HCT116 (cell line): ENCODE measurements around the gene LMO2. TPM values are rescaled to one million over a fixed set of nuclear protein-coding genes. Genes with fewer than 3 reads are reported as not detected.

ENCODE experiments used
- ATAC-seq: fragments of 200-7000 bp; cut with Tn5 transposase; 2 replicates; pipeline ENCODE4 v1.9.1; 2020; ENCODE audit warnings: mild to moderate bottlenecking, moderate library complexity
- BruUV-seq: library from RNA; stranded (reverse); fragments of 400-500 nt; replicated peaks from 2 replicates; lab custom pipeline; 2021; lab: Mats Ljungman, UMichigan
- CTCF ChIA-PET: fragments of 300-600 bp; sonication (Branson Sonifier 250); formaldehyde crosslinking; loops from one replicate; lab custom pipeline; 2021; ENCODE audit warnings: antibody characterized with exemption; lab: Charles Lee
- POLR2A ChIA-PET: fragments of 300-600, 350-600 bp; sonication (Branson Sonifier 250); formaldehyde crosslinking; loops from one replicate; lab custom pipeline; 2021; ENCODE audit warnings: antibody characterized with exemption; lab: Charles Lee
- RAD21 ChIA-PET, 2 experiments: fragments of 300-600 bp; sonication (Branson Sonifier 250); formaldehyde crosslinking; loops; one replicate each; lab custom pipeline; 2023; ENCODE audit warnings: low total read pairs in 2 of 2; ENCODE audit not compliant: uncharacterized antibody in 2 of 2, unreplicated experiment in 2 of 2, low non-redundant PET in 1 of 2; lab: Charles Lee
- DNase-seq: peaks from one replicate; pipeline ENCODE4 v3.0.0-alpha.2; 2010; ENCODE audit warnings: low read depth, low spot score
- H2AFZ ChIP-seq: fragments of 200-600 bp; shearing (Covaris generic), sonication (generic); 2 replicates; pipeline ENCODE4 v1.6.1; 2017; ENCODE audit warnings: low read depth, mixed run types, mixed read lengths, antibody characterized with exemption, low read length; ENCODE audit not compliant: poor library complexity, severe bottlenecking
- H3K27ac ChIP-seq: 2 replicates; pipeline ENCODE4 v1.5.1; 2012; ENCODE audit warnings: low read depth, low read length
- H3K27me3 ChIP-seq: fragments of 200-600 bp; sonication (generic); 2 replicates; pipeline ENCODE4 v1.6.1; 2016; ENCODE audit warnings: mixed run types, low read length, mixed read lengths; ENCODE audit not compliant: insufficient read depth
- H3K36me3 ChIP-seq, 2 experiments: fragments of 200-500 bp in 1 of 2; fragments of 200-600 bp in 1 of 2; sonication (Bioruptor generic) in 1 of 2; sonication (generic) in 1 of 2; 2 replicates each; pipeline versions ENCODE4 v1.5.1 to v1.6.1; 2014 to 2016; ENCODE audit warnings: low read length in 2 of 2, inconsistent platforms in 1 of 2, mixed read lengths in 1 of 2, mixed run types in 1 of 2; ENCODE audit not compliant: insufficient read depth in 2 of 2, control insufficient read depth in 1 of 2
- H3K4me1 ChIP-seq, 2 experiments: fragments of 200-600 bp in 1 of 2; sonication (generic) in 1 of 2; 2 replicates each; pipeline versions ENCODE4 v1.5.1 to v1.6.1; 2012 to 2017; ENCODE audit warnings: low read length in 2 of 2, inconsistent platforms in 1 of 2, mild to moderate bottlenecking in 1 of 2, mixed read lengths in 1 of 2, mixed run types in 1 of 2, moderate library complexity in 1 of 2; ENCODE audit not compliant: insufficient read depth in 2 of 2, control insufficient read depth in 1 of 2
- H3K4me2 ChIP-seq: fragments of 200-600 bp; sonication (generic); 2 replicates; pipeline ENCODE4 v1.6.1; 2017; ENCODE audit warnings: mixed run types, low read length, mixed read lengths
- H3K4me3 ChIP-seq, 2 experiments: fragments of 200-600 bp in 1 of 2; sonication (generic) in 1 of 2; replicated peaks in 1 of 2; 2 replicates each; pipeline ENCODE4 v1.5.1; 2011 to 2016; ENCODE audit warnings: low read length in 2 of 2, control low read depth in 1 of 2, low read depth in 1 of 2, mild to moderate bottlenecking in 1 of 2, mixed read lengths in 1 of 2, mixed run types in 1 of 2
- H3K79me2 ChIP-seq: fragments of 200-600 bp; sonication (generic); 2 replicates; pipeline ENCODE4 v1.6.1; 2017; ENCODE audit warnings: mild to moderate bottlenecking, mixed run types, low read length, moderate library complexity, mixed read lengths; ENCODE audit not compliant: insufficient read depth
- H3K9ac ChIP-seq: fragments of 200-600 bp; sonication (generic); 2 replicates; pipeline ENCODE4 v1.6.1; 2016; ENCODE audit warnings: low read length, mixed read lengths
- H3K9me2 ChIP-seq: fragments of 200-600 bp; sonication (generic), shearing (Covaris generic); 2 replicates; pipeline ENCODE4 v1.6.1; 2017; ENCODE audit warnings: mixed run types, mild to moderate bottlenecking, moderate library complexity; ENCODE audit not compliant: insufficient read depth
- H3K9me3 ChIP-seq, 2 experiments: fragments of 200-500 bp in 1 of 2; fragments of 200-600 bp in 1 of 2; sonication (Bioruptor generic) in 1 of 2; sonication (generic) in 1 of 2; 2 replicates each; pipeline ENCODE4 v1.6.1; 2014 to 2017; ENCODE audit warnings: low read length in 2 of 2, mixed read lengths in 2 of 2, inconsistent platforms in 1 of 2, low read depth in 1 of 2, mild to moderate bottlenecking in 1 of 2, mixed run types in 1 of 2, moderate library complexity in 1 of 2; ENCODE audit not compliant: control insufficient read depth in 1 of 2, insufficient read depth in 1 of 2
- H4K20me1 ChIP-seq: fragments of 200-600 bp; sonication (generic), shearing (Covaris generic); 2 replicates; pipeline ENCODE4 v1.6.1; 2017; ENCODE audit warnings: mixed run types, mild to moderate bottlenecking, moderate library complexity; ENCODE audit not compliant: insufficient read depth
- FOSL1 ChIP-seq: IDR thresholded peaks from 2 replicates; pipeline ENCODE4 v1.6.1; 2012; ENCODE audit warnings: low read depth
- POLR2AphosphoS5 ChIP-seq: IDR thresholded peaks from 2 replicates; pipeline ENCODE4 v1.6.1; 2011; ENCODE audit warnings: mild to moderate bottlenecking, low read depth, low read length, moderate library complexity
- SIN3A ChIP-seq: IDR thresholded peaks from 2 replicates; pipeline ENCODE4 v1.6.1; 2012; ENCODE audit warnings: low read depth
- TCF7L2 ChIP-seq: IDR thresholded peaks from 2 replicates; pipeline ENCODE4 v1.7.0; 2011; ENCODE audit warnings: borderline replicate concordance, inconsistent platforms; ENCODE audit not compliant: insufficient read depth, insufficient read length; ENCODE audit errors: extremely low read depth
- intact Hi-C: fragments of 100-400 bp; cut with micrococcal nuclease; formaldehyde crosslinking; loops from 2 replicates; pipeline ENCODE4 v1.10.0; 2022
- total RNA-seq: library from RNA; stranded (reverse); gene quantifications from one replicate; pipeline ENCODE4 v1.2.1, GENCODE V29; 2021; ENCODE audit not compliant: unreplicated experiment

The LMO2 gene
- total RNA-seq, 1 experiment from 2014 or later, result 2.8 TPM

GRCh38 chr11:33869481-33870422 is 22.1 kb downstream of the LMO2 start:
- H3K4me2 ChIP-seq, result peak overlapping the region; percentile 84
- TF ChIP-seq POLR2AphosphoS5 (no peak), TCF7L2 (peak; percentile 22)
- no peak overlapping the region; the same call in 1 of the 2 replicates for H3K27ac ChIP-seq
- RAD21 ChIA-PET, result no interaction called here
- 0 out of 2 replicates have a peak, but pooled peaks cover 11% of the 10 kb centered on the region for H3K27me3 ChIP-seq
- peaks cover 2 to 4% of the 10 kb centered on the region in 2 experiments; a peak in 2 of 4 replicates for H3K4me1 ChIP-seq
- H3K9ac ChIP-seq, result peak overlapping the region; percentile 17; the same call in 1 of the 2 replicates
- no peaks in the 10 kb centered on the region for H3K36me3 ChIP-seq
- no peaks in the 10 kb centered on the region for H4K20me1 ChIP-seq
- BruUV-seq, result no TSS peak
- H3K9me3 ChIP-seq, result no peaks in the 10 kb centered on the region
- CTCF ChIA-PET, result interaction anchor here (1.1 kb wide), 1 partner anchor 119 kb away, joined by 4 read pairs; no protein-coding TSS in a partner anchor
- no peak overlapping the region for H2AFZ ChIP-seq
- POLR2A ChIA-PET, result interaction anchor here (0.6 kb wide), 1 partner anchor 102 kb away, joined by 3 read pairs; no protein-coding TSS in a partner anchor
- DNase-seq, result no peak
- no peaks in the 10 kb centered on the region for H3K79me2 ChIP-seq
- intact Hi-C loops, result no loop called here
- H3K9me2 ChIP-seq, result no peaks in the 10 kb centered on the region
- peak overlapping the region; percentile 50 to 61 for H3K4me3 ChIP-seq
- ATAC-seq, result peak; percentile 77

- H3K79me2 ChIP-seq, result no peaks in the 10 kb centered on the region
- H4K20me1 ChIP-seq, result no peaks in the 10 kb centered on the region
- peaks cover 2 to 4% of the 10 kb centered on the region in 2 experiments; a peak in 2 of 4 replicates for H3K4me1 ChIP-seq
- DNase-seq (no peak), ATAC-seq (no peak)
- H3K36me3 ChIP-seq, result no peaks in the 10 kb centered on the region
- H3K9me2 ChIP-seq, result no peaks in the 10 kb centered on the region
- no TSS peak for BruUV-seq
- H3K27me3 ChIP-seq, result 0 out of 2 replicates have a peak, but pooled peaks cover 11% of the 10 kb centered on the region
- no peaks in the 10 kb centered on the region for H3K9me3 ChIP-seq
- ChIA-PET CTCF (interaction anchor here (1.1 to 1.6 kb wide), 4 partner anchors 9 to 119 kb away, joined by 4 to 7 read pairs (median 5); no protein-coding TSS in a partner anchor), RAD21 (no interaction called here), POLR2A (no interaction called here)
- intact Hi-C loops, result no loop called here
- peak overlapping the region in 1 of 2 experiments; percentile 61; a peak in 2 of 4 replicates for H3K4me3 ChIP-seq
- H3K9ac ChIP-seq, result no peak overlapping the region
- no peak overlapping the region for H2AFZ ChIP-seq
- no peak for TF ChIP-seq SIN3A
- TF ChIP-seq FOSL1, result no peak
- H3K4me2 ChIP-seq, result peak overlapping the region; percentile 84
- no peak overlapping the region; the same call in 1 of the 2 replicates for H3K27ac ChIP-seq
Observed at GRCh38 chr11:33868647-33869461, 23.0 kb downstream of the LMO2 start.
